ENCODE results near the gene GHRHR. TPM values are rescaled to one million over a fixed set of nuclear protein-coding genes. Genes with fewer than 3 reads are reported as not detected.

GHRHR gene
- polyA plus RNA-seq (2012; ENCODE audit: missing spikeins), result not detected

- no peak for DNase-seq (ENCODE audit: insufficient read length)
- TF ChIP-seq TAF1 (IDR thresholded peaks at IDR 0.05; ENCODE audit: borderline replicate concordance, low read depth, low read length) (no peak), POLR2AphosphoS5 (IDR thresholded peaks at IDR 0.05; ENCODE audit: low read depth, low read length) (no peak), POLR2A (IDR thresholded peaks at IDR 0.05; ENCODE audit: low read depth, low read length) (no peak)
- no peak for FAIRE-seq
These were observed at the start of gene GHRHR for GRCh38 chr7:30963842-30964241. Gene GHRHR, plus strand, starts transcription at chr7:30963953. Its CDS starts 116 bp downstream, at chr7:30964069.

GRCh38 chr7:30914596-30914995, 49.2 kb upstream of the GHRHR start:
- no peak for FAIRE-seq
- DNase-seq (ENCODE audit: insufficient read length), result no peak
- TF ChIP-seq POLR2AphosphoS5 (IDR thresholded peaks at IDR 0.05; ENCODE audit: low read depth, low read length) (no peak), POLR2A (IDR thresholded peaks at IDR 0.05; ENCODE audit: low read depth, low read length) (no peak), TAF1 (IDR thresholded peaks at IDR 0.05; ENCODE audit: borderline replicate concordance, low read depth, low read length) (no peak)

GRCh38 chr7:30915005-30915601, 48.6 kb upstream of the GHRHR start:
- FAIRE-seq (no peak), DNase-seq (ENCODE audit: insufficient read length) (no peak)
- TF ChIP-seq POLR2A (IDR thresholded peaks at IDR 0.05; ENCODE audit: low read depth, low read length) (no peak), POLR2AphosphoS5 (IDR thresholded peaks at IDR 0.05; ENCODE audit: low read depth, low read length) (no peak), TAF1 (IDR thresholded peaks at IDR 0.05; ENCODE audit: borderline replicate concordance, low read depth, low read length) (no peak)

- FAIRE-seq (no peak), DNase-seq (ENCODE audit: insufficient read length) (no peak)
- TF ChIP-seq POLR2AphosphoS5 (IDR thresholded peaks at IDR 0.05; ENCODE audit: low read depth, low read length) (no peak), TAF1 (IDR thresholded peaks at IDR 0.05; ENCODE audit: borderline replicate concordance, low read depth, low read length) (no peak), POLR2A (IDR thresholded peaks at IDR 0.05; ENCODE audit: low read depth, low read length) (no peak)
These were observed 48.0 kb upstream of the GHRHR start for GRCh38 chr7:30915751-30916150.

GRCh38 chr7:30916255-30916654, 47.5 kb upstream of the GHRHR start:
- no peak for TF ChIP-seq POLR2AphosphoS5 (IDR thresholded peaks at IDR 0.05; ENCODE audit: low read depth, low read length)
- TF ChIP-seq POLR2A (IDR thresholded peaks at IDR 0.05; ENCODE audit: low read depth, low read length), result no peak
- no peak for TF ChIP-seq TAF1 (IDR thresholded peaks at IDR 0.05; ENCODE audit: borderline replicate concordance, low read depth, low read length)
- DNase-seq (ENCODE audit: insufficient read length) (no peak), FAIRE-seq (no peak)

- DNase-seq (ENCODE audit: insufficient read length) (no peak), FAIRE-seq (no peak)
- no peak for TF ChIP-seq TAF1 (IDR thresholded peaks at IDR 0.05; ENCODE audit: borderline replicate concordance, low read depth, low read length)
- TF ChIP-seq POLR2A (IDR thresholded peaks at IDR 0.05; ENCODE audit: low read depth, low read length), result no peak
- no peak for TF ChIP-seq POLR2AphosphoS5 (IDR thresholded peaks at IDR 0.05; ENCODE audit: low read depth, low read length)
These were observed 47.0 kb upstream of the GHRHR start for GRCh38 chr7:30916767-30917166.

- DNase-seq (ENCODE audit: insufficient read length) (no peak), FAIRE-seq (no peak)
- no peak for TF ChIP-seq TAF1 (IDR thresholded peaks at IDR 0.05; ENCODE audit: borderline replicate concordance, low read depth, low read length)
These were observed 46.4 kb upstream of the GHRHR start for GRCh38 chr7:30917216-30917893.

- TF ChIP-seq POLR2AphosphoS5 (IDR thresholded peaks at IDR 0.05; ENCODE audit: low read depth, low read length) (no peak), TAF1 (IDR thresholded peaks at IDR 0.05; ENCODE audit: borderline replicate concordance, low read depth, low read length) (no peak), POLR2A (IDR thresholded peaks at IDR 0.05; ENCODE audit: low read depth, low read length) (no peak)
- FAIRE-seq (no peak), DNase-seq (ENCODE audit: insufficient read length) (no peak)
These were observed 45.1 kb upstream of the GHRHR start for GRCh38 chr7:30918676-30919075.

GRCh38 chr7:30920021-30920583, 43.7 kb upstream of the GHRHR start:
- no peak for TF ChIP-seq POLR2A (IDR thresholded peaks at IDR 0.05; ENCODE audit: low read depth, low read length)
- TF ChIP-seq TAF1 (IDR thresholded peaks at IDR 0.05; ENCODE audit: borderline replicate concordance, low read depth, low read length), result no peak
- no peak for TF ChIP-seq POLR2AphosphoS5 (IDR thresholded peaks at IDR 0.05; ENCODE audit: low read depth, low read length)
- no peak for DNase-seq (ENCODE audit: insufficient read length)
- FAIRE-seq, result no peak

GRCh38 chr7:30920584-30921539, 42.9 kb upstream of the GHRHR start:
- FAIRE-seq, result no peak
- no peak for TF ChIP-seq POLR2AphosphoS5 (IDR thresholded peaks at IDR 0.05; ENCODE audit: low read depth, low read length)
- no peak for DNase-seq (ENCODE audit: insufficient read length)

Measured in GM12892 (cell line).